Epithelial cell of esophagus (primary cell): ENCODE data around the gene RASGRP3.

ENCODE experiments used
- DNase-seq: peaks from one replicate; pipeline ENCODE4 v3.0.0; 2010; ENCODE audit warnings: low read depth
- H3K4me3 ChIP-seq: 2 replicates; pipeline ENCODE4 v1.5.1; 2011; ENCODE audit warnings: mild to moderate bottlenecking, low read length, control low read depth
- CTCF ChIP-seq: IDR thresholded peaks from 2 replicates; pipeline ENCODE4 v1.5.1; 2011; ENCODE audit warnings: low read depth, mild to moderate bottlenecking, low read length, control low read depth, inconsistent platforms; ENCODE audit not compliant: insufficient read depth; ENCODE audit errors: missing control alignments

The RASGRP3 gene

GRCh38 chr2:33509908-33510585 lies 33.6 kb downstream of the RASGRP3 start:
- no peak for DNase-seq
- no peak for TF ChIP-seq CTCF
- no peak overlapping the region for H3K4me3 ChIP-seq

- H3K4me3 ChIP-seq = no peak overlapping the region
- TF ChIP-seq CTCF = no peak
- DNase-seq = peak; percentile 14
These were observed 34.1 kb downstream of the RASGRP3 start for GRCh38 chr2:33510586-33510968.

- no peak for TF ChIP-seq CTCF
- H3K4me3 ChIP-seq = no peak overlapping the region
- no peak for DNase-seq
These were observed 34.7 kb downstream of the RASGRP3 start for GRCh38 chr2:33511141-33511540.

- no peak for TF ChIP-seq CTCF
- DNase-seq = no peak
- H3K4me3 ChIP-seq = no peak overlapping the region
These were observed 35.7 kb downstream of the RASGRP3 start for GRCh38 chr2:33512112-33512511.

GRCh38 chr2:33513480-33513879 lies 37.0 kb downstream of the RASGRP3 start:
- no peak overlapping the region for H3K4me3 ChIP-seq
- TF ChIP-seq CTCF = no peak
- no peak for DNase-seq

- no peak for DNase-seq
- H3K4me3 ChIP-seq = no peak overlapping the region
- no peak for TF ChIP-seq CTCF
These were observed 40.1 kb downstream of the RASGRP3 start for GRCh38 chr2:33516456-33516995.

- peak; percentile 20 for DNase-seq
- TF ChIP-seq CTCF = no peak
- H3K4me3 ChIP-seq = no peak overlapping the region
These were observed 41.8 kb downstream of the RASGRP3 start for GRCh38 chr2:33518200-33518599.
